Colonic mucosa (tissue), 4 donors: ENCODE measurements around the gene PDE4D. TPM values are rescaled to one million over a fixed set of nuclear protein-coding genes. Genes with fewer than 3 reads are reported as not detected.
A peak's percentile ranks its signal among the peaks of the same experiment; 100 is the strongest.

Experiments
- DNase-seq: peaks from one replicate; pipeline ENCODE4 v3.0.0-alpha.2; 2020
- H3K27ac ChIP-seq: fragments of 200-600 bp; one replicate; pipeline ENCODE4 v1.8.0; 2021
- H3K27me3 ChIP-seq: fragments of 200-600 bp; one replicate; pipeline ENCODE4 v1.8.0; 2021
- H3K36me3 ChIP-seq: fragments of 200-600 bp; one replicate; pipeline ENCODE4 v1.8.0; 2021
- H3K4me1 ChIP-seq: fragments of 200-600 bp; one replicate; pipeline ENCODE4 v1.8.0; 2021; ENCODE audit warnings: mild to moderate bottlenecking
- H3K4me3 ChIP-seq: fragments of 200-600 bp; one replicate; pipeline ENCODE4 v1.8.0; 2021
- H3K9ac ChIP-seq, 2 donors: one replicate each; pipeline ENCODE4 v1.7.0; 2013; ENCODE audit warnings: control low read depth in 2 of 2, low read depth in 2 of 2, low read length in 2 of 2
- H3K9me3 ChIP-seq: fragments of 200-600 bp; one replicate; pipeline ENCODE4 v1.8.0; 2021
- intact Hi-C: fragments of 100-400 bp; cut with DNase I; formaldehyde crosslinking; loops from one replicate; pipeline ENCODE4 v1.14.1; 2022
- total RNA-seq, 2 donors: library from RNA; stranded (reverse); fragmentation: NEBNext Ultra II Directional in 1 of 2; extraction: Animal tissue kit (Norgen Biotek cat#: 25700) in 1 of 2; gene quantifications; one replicate each; pipeline ENCODE4 v1.2.1, GENCODE V29; 2021
- TF ChIP-seq, protein P1 (sequence below): fragments of 200-600 bp; IDR thresholded peaks from one replicate; pipeline ENCODE4 v1.8.0; 2022; ENCODE audit warnings: antibody characterized with exemption, mild to moderate bottlenecking
- donor health status: healthy.
- donor health status: DM: no; HTN: no; CAD: no.
- donor health status: DM: no; HTN: no; CAD: no.

The PDE4D gene
- total RNA-seq, 2 donors from 2014 or later, result 23.1 to 53.7 TPM

DNA sequence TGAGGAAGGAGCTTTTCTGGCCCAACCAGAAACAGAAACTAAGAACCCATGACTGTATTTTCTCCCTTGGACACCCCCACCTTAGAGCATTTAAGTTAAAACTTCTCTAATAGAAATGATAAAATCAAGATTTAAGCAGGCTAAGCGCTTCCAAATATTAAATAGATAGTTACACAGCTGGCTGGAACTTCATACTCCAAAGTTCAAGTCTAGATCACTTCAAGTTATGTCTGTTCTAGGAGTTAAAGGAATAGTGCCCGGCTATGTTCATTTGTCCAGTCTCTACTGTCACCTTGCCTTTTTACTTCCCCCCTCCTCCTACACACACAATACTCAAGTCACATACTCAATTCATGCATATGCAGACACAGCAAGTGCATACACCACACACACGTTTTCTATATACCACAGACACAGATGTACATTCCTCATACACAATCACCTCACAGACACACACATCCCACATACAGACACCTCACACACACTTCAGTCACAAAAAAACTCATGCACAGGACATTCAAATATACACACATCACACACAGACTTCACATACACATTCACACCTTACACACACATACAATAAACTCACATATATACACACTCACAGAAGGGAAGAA lies 237.7 kb downstream of the PDE4D start:
- H3K4me3 ChIP-seq, result no peak overlapping the region
- H3K9me3 ChIP-seq, result no peaks in the 10 kb centered on the region
- no peaks in the 10 kb centered on the region for H3K36me3 ChIP-seq
- H3K9ac ChIP-seq, result no peak overlapping the region
- TF ChIP-seq, protein P1, sequence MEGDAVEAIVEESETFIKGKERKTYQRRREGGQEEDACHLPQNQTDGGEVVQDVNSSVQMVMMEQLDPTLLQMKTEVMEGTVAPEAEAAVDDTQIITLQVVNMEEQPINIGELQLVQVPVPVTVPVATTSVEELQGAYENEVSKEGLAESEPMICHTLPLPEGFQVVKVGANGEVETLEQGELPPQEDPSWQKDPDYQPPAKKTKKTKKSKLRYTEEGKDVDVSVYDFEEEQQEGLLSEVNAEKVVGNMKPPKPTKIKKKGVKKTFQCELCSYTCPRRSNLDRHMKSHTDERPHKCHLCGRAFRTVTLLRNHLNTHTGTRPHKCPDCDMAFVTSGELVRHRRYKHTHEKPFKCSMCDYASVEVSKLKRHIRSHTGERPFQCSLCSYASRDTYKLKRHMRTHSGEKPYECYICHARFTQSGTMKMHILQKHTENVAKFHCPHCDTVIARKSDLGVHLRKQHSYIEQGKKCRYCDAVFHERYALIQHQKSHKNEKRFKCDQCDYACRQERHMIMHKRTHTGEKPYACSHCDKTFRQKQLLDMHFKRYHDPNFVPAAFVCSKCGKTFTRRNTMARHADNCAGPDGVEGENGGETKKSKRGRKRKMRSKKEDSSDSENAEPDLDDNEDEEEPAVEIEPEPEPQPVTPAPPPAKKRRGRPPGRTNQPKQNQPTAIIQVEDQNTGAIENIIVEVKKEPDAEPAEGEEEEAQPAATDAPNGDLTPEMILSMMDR, result no peak
- no peak for DNase-seq
- intact Hi-C loops, result no loop called here
- H3K27me3 ChIP-seq, result no peaks in the 10 kb centered on the region
- H3K27ac ChIP-seq, result no peak overlapping the region
- no peaks in the 10 kb centered on the region for H3K4me1 ChIP-seq

DNA sequence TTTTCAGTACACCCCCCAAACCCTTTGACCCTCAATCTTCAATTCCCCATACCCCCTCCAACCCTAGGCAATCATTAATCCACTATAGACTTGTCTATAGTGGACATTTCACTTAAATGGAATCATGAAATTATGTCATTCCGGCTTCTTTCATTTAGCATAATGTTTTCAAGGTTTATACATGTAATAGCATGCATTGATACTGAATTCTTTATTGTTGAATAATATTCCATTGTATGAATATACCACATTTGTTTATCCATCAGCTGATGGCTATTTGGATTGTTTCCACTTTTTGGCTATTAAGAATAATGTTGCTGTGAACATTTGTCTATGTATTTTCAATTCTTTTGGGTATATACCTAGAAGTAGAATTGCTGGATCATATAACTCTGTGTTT lies 238.8 kb downstream of the PDE4D start:
- H3K27ac ChIP-seq, result no peak overlapping the region
- intact Hi-C loops, result no loop called here
- no peaks in the 10 kb centered on the region for H3K36me3 ChIP-seq
- no peaks in the 10 kb centered on the region for H3K27me3 ChIP-seq
- H3K9me3 ChIP-seq, result no peaks in the 10 kb centered on the region
- H3K4me1 ChIP-seq, result no peaks in the 10 kb centered on the region
- TF ChIP-seq, protein P1, result no peak
- H3K9ac ChIP-seq, result no peak overlapping the region
- no peak overlapping the region for H3K4me3 ChIP-seq
- DNase-seq, result no peak

DNA sequence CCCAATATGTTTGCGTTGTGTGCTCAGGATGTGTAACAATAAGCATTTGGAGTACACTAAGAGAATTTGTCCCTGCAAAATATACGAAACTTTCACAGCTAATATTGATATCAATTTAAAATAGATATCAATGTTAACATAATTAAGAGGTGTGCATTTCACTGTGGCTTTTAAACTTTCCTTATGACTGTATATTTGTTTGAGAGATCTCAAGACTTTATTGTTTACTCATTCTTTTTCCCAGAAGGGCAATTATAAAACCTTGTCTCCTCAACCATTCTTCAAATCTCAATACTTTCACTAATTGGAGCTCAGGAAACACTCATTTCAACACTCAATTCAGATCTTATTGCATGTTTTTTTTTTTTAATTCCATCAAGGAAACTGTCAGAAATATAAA lies 241.1 kb downstream of the PDE4D start:
- Histone ChIP-seq H3K27ac (no peak overlapping the region), H3K9ac (no peak overlapping the region), H3K27me3 (no peaks in the 10 kb centered on the region), H3K9me3 (no peaks in the 10 kb centered on the region), H3K4me1 (no peaks in the 10 kb centered on the region), H3K36me3 (no peaks in the 10 kb centered on the region), H3K4me3 (no peak overlapping the region)
- TF ChIP-seq, protein P1, result no peak
- no peak for DNase-seq
- intact Hi-C loops, result no loop called here

DNA sequence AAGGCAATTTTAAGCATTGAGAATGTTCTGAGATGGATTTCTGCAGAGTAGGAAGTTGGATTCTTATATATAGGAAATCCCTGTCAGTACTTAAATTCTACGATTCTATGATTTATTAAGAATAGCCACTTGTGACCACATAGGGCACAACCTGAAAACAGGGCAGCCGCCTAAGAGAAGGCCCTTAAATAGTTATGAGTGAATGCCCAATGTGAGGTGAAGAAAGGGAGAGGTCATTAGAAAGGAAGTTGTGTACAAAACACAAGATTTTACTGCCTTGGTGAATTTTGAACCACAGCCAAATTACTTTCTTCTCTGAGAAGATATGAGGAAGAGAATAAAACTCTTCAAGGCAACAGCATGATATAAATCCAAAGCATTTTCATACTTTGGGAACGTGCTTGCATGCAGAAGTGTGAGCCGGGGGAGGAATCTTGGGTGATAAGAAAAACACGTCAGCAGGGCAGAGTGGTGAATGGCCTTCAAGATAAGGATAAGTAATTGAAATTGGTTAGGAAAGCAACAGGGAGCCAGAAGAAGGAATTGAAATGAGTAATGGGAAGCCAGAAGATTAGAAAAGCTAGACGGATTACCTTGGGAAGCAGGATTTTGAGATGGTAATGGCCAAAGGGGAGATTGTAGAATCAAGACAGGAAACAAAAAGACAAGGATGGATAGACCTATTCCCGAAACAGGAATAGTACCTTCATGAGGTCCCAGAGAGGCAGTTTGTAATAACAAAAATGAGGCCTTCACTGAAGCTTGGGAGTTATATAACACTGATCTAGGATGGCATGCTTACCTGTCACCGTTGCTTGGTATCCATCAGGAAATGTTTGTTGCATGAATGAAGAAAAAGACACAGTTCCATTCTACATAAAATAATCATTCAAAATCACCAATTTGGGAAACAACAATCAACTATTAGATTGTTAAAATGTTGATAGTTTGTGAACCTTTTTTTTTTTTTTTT lies 244.3 kb downstream of the PDE4D start:
- TF ChIP-seq, protein P1, result no peak
- Histone ChIP-seq H3K9ac (no peak overlapping the region), H3K27ac (peak overlapping the region; percentile 38), H3K27me3 (no peaks in the 10 kb centered on the region), H3K9me3 (no peaks in the 10 kb centered on the region), H3K36me3 (no peaks in the 10 kb centered on the region), H3K4me3 (no peak overlapping the region), H3K4me1 (no peaks in the 10 kb centered on the region)
- peak; percentile 59 for DNase-seq
- intact Hi-C loops, result no loop called here

DNA sequence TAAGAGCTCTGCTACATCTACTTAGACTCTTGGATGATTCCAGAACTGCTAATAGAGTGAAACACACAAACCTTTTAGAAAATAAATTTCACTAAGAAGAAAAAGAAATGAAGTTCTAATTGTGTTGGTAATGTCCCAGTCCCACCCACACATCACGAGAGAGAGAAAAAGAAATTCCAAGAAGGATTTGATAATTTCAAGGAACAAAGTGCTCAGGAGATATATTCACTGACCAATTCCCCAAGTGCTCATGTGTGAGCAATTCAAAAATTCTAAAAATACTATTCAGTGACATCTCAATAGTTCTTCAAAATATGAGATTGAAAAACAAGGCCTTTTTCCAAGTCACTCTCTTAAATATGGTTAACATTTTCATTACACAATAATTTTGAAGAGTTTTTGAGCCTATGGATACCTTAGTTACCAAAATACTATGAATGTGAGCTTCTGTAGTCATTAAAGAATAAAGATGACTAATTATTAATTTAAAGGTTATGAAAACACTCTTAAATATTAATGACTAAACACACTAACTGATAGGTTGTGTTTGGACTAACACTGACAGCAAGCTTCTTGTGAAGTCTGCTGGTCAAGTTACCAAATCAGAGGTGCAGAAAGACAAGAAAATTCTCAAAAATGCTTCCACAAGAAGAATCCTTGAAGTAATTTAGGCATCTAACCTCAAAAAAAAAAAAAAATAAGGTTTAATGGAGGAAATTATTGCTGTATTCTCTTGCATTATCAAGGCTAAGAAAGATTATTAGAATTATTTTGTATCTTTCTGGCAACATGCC lies 245.3 kb downstream of the PDE4D start:
- no peak overlapping the region for H3K4me3 ChIP-seq
- H3K36me3 ChIP-seq, result no peaks in the 10 kb centered on the region
- no peak overlapping the region for H3K9ac ChIP-seq
- DNase-seq, result no peak
- H3K4me1 ChIP-seq, result no peaks in the 10 kb centered on the region
- intact Hi-C loops, result no loop called here
- H3K27ac ChIP-seq, result peak overlapping the region; percentile 38
- H3K27me3 ChIP-seq, result no peaks in the 10 kb centered on the region
- H3K9me3 ChIP-seq, result no peaks in the 10 kb centered on the region
- TF ChIP-seq, protein P1, result no peak
